ENCODE measurements around the gene NBAS. TPM values are rescaled to one million over a fixed set of nuclear protein-coding genes. Genes with fewer than 3 reads are reported as not detected.
A peak's percentile ranks its signal among the peaks of the same experiment; 100 is the strongest.

The NBAS gene
- total and polyA plus RNA-seq, 7 experiments from 2014 or later: 18.6 to 41.6 (median 32.7) TPM

DNA sequence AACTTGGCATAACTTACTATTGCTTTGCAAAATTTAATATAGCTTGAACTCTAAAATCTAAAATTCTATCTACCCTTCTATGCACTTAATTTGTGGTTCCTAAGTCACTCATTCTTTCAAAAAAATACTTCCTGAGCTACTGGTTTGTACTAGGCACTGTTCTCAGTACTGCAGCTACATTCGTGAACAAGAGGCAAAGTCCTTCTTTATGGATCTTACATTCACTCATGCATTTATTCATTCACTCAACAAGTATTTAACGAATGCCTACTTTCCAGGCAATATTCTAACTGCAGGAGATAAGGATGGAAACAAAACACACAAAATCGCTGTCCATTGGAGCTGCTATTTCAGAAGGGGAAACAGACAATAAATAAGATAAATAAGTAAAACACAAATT is 104.8 kb downstream of the NBAS start:
- Histone ChIP-seq H3K27me3 (ENCODE audit: control insufficient read depth in 2 of 2, insufficient read depth in 2 of 2, low read length in 2 of 2) (no peaks in the 10 kb centered on the region), H3K36me3 (ENCODE audit: control insufficient read depth in 2 of 3, insufficient read depth in 3 of 3, low read length in 3 of 3) (peaks cover 0 to 19% (median 0%) of the 10 kb centered on the region in 3 experiments), H3K27ac (ENCODE audit: low read depth, low read length) (no peak overlapping the region), H3K4me1 (ENCODE audit: control insufficient read depth in 2 of 2, insufficient read depth in 2 of 2, low read length in 2 of 2) (no peaks in the 10 kb centered on the region), H3K9me3 (ENCODE audit: control insufficient read depth in 2 of 3, low read length in 3 of 3) (no peaks in the 10 kb centered on the region), H3K4me3 (ENCODE audit: low read length) (no peak overlapping the region)
- H3K9me3 Mint-ChIP-seq: no peaks in the 10 kb centered on the region
- intact Hi-C loops (cut with micrococcal nuclease): no loop called here
- no peak for ATAC-seq
- no peaks in the 10 kb centered on the region for H3K27me3 Mint-ChIP-seq
- DNase-seq: no peak
- ChIA-PET CTCF (no interaction called here), POLR2A (no interaction called here)
- no peak overlapping the region for H3K27ac Mint-ChIP-seq
- H3K36me3 Mint-ChIP-seq: peaks cover 18 to 60% (median 46%) of the 10 kb centered on the region in 5 donors
- H3K4me3 Mint-ChIP-seq: no peak overlapping the region
- peaks cover 0 to 4% (median 0%) of the 10 kb centered on the region in 7 donors for H3K4me1 Mint-ChIP-seq

GRCh38 chr2:15450808-15451207 is 110.3 kb downstream of the NBAS start:
- DNase-seq (no peak), ATAC-seq (no peak)
- Histone ChIP-seq H3K27me3 (ENCODE audit: control insufficient read depth in 2 of 2, insufficient read depth in 2 of 2, low read length in 2 of 2) (no peaks in the 10 kb centered on the region), H3K4me3 (ENCODE audit: low read length) (no peak overlapping the region), H3K27ac (ENCODE audit: low read depth, low read length) (no peak overlapping the region), H3K4me1 (ENCODE audit: control insufficient read depth in 2 of 2, insufficient read depth in 2 of 2, low read length in 2 of 2) (no peaks in the 10 kb centered on the region), H3K36me3 (ENCODE audit: control insufficient read depth in 2 of 3, insufficient read depth in 3 of 3, low read length in 3 of 3) (peaks cover 0 to 5% (median 5%) of the 10 kb centered on the region in 3 experiments), H3K9me3 (ENCODE audit: control insufficient read depth in 2 of 3, low read length in 3 of 3) (no peaks in the 10 kb centered on the region)
- no peaks in the 10 kb centered on the region for H3K27me3 Mint-ChIP-seq
- CTCF ChIA-PET: no interaction called here
- H3K9me3 Mint-ChIP-seq: peaks cover 0 to 16% (median 5%) of the 10 kb centered on the region in 11 donors
- peaks cover 4 to 52% (median 47%) of the 10 kb centered on the region in 5 donors for H3K36me3 Mint-ChIP-seq
- no peak overlapping the region for H3K27ac Mint-ChIP-seq
- peaks cover 0 to 4% (median 0%) of the 10 kb centered on the region in 7 donors for H3K4me1 Mint-ChIP-seq
- POLR2A ChIA-PET: no interaction called here
- no peak overlapping the region for H3K4me3 Mint-ChIP-seq
- intact Hi-C loops (cut with micrococcal nuclease): no loop called here

- no peaks in the 10 kb centered on the region for H3K4me1 ChIP-seq (ENCODE audit: control insufficient read depth in 2 of 2, insufficient read depth in 2 of 2, low read length in 2 of 2)
- DNase-seq (no peak), ATAC-seq (no peak)
- H3K27ac Mint-ChIP-seq: peak overlapping the region in 1 of 9 donors; percentile 16
- intact Hi-C loops (cut with micrococcal nuclease): no loop called here
- peaks cover 0 to 6% (median 0%) of the 10 kb centered on the region in 3 experiments for H3K36me3 ChIP-seq (ENCODE audit: control insufficient read depth in 2 of 3, insufficient read depth in 3 of 3, low read length in 3 of 3)
- ChIA-PET POLR2A (no interaction called here), CTCF (no interaction called here)
- H3K36me3 Mint-ChIP-seq: peaks cover 4 to 54% (median 50%) of the 10 kb centered on the region in 5 donors
- no peak overlapping the region for H3K4me3 ChIP-seq (ENCODE audit: low read length)
- peaks cover 0 to 4% (median 0%) of the 10 kb centered on the region in 7 donors for H3K4me1 Mint-ChIP-seq
- no peak overlapping the region for H3K27ac ChIP-seq (ENCODE audit: low read depth, low read length)
- no peaks in the 10 kb centered on the region for H3K27me3 Mint-ChIP-seq
- no peaks in the 10 kb centered on the region for H3K27me3 ChIP-seq (ENCODE audit: control insufficient read depth in 2 of 2, insufficient read depth in 2 of 2, low read length in 2 of 2)
- H3K9me3 ChIP-seq (ENCODE audit: control insufficient read depth in 2 of 3, low read length in 3 of 3): no peaks in the 10 kb centered on the region
- H3K9me3 Mint-ChIP-seq: peaks cover 0 to 20% (median 8%) of the 10 kb centered on the region in 11 donors
- H3K4me3 Mint-ChIP-seq: no peak overlapping the region
These were observed 111.4 kb downstream of the NBAS start for GRCh38 chr2:15449556-15450236.

DNA sequence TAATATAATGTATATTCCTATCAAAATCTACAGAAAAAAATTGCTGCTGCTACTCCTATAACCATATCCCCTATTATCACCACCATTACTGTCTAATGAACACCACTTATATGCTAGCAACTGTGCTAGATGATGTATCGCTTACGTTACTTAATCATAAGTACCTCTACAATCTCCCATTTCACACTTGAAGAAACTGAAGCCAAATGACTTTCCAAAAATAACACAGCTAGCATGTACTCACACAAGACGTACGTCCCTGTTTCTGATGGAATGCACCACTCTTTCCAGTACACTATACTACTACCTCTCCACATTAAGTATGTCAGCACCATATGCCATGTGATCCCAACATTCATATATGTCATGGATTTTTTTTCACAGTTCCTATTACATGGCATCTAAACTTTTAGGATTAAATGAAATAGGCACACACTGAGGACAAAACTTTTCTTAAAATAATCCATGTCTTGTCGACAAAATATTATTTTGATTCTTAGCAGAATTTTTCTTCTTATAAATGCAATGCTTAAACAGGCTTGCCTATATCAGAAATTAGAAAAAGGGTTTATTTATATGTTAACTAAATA is 112.8 kb downstream of the NBAS start:
- Histone ChIP-seq H3K36me3 (ENCODE audit: control insufficient read depth in 2 of 3, insufficient read depth in 3 of 3, low read length in 3 of 3) (peaks cover 0 to 6% (median 0%) of the 10 kb centered on the region in 3 experiments), H3K4me1 (ENCODE audit: control insufficient read depth in 2 of 2, insufficient read depth in 2 of 2, low read length in 2 of 2) (no peaks in the 10 kb centered on the region), H3K27ac (ENCODE audit: low read depth, low read length) (no peak overlapping the region), H3K9me3 (ENCODE audit: control insufficient read depth in 2 of 3, low read length in 3 of 3) (no peaks in the 10 kb centered on the region), H3K4me3 (ENCODE audit: low read length) (no peak overlapping the region), H3K27me3 (ENCODE audit: control insufficient read depth in 2 of 2, insufficient read depth in 2 of 2, low read length in 2 of 2) (no peaks in the 10 kb centered on the region)
- intact Hi-C loops (cut with micrococcal nuclease): no loop called here
- no peak for DNase-seq
- H3K4me3 Mint-ChIP-seq: no peak overlapping the region
- H3K27ac Mint-ChIP-seq: no peak overlapping the region
- ChIA-PET CTCF (no interaction called here), POLR2A (no interaction called here)
- H3K27me3 Mint-ChIP-seq: no peaks in the 10 kb centered on the region
- ATAC-seq: no peak
- peaks cover 4 to 50% (median 44%) of the 10 kb centered on the region in 5 donors for H3K36me3 Mint-ChIP-seq
- H3K4me1 Mint-ChIP-seq: peaks cover 0 to 4% (median 0%) of the 10 kb centered on the region in 7 donors
- peaks cover 0 to 20% (median 8%) of the 10 kb centered on the region in 11 donors for H3K9me3 Mint-ChIP-seq

- no peaks in the 10 kb centered on the region for H3K9me3 ChIP-seq (ENCODE audit: control insufficient read depth in 2 of 3, low read length in 3 of 3)
- no peak for DNase-seq
- Mint-ChIP-seq H3K4me3 (no peak overlapping the region), H3K4me1 (peaks cover 0 to 4% (median 0%) of the 10 kb centered on the region in 7 donors), H3K36me3 (peaks cover 0 to 42% (median 35%) of the 10 kb centered on the region in 5 donors), H3K27me3 (no peaks in the 10 kb centered on the region), H3K27ac (peak overlapping the region in 1 of 9 donors; percentile 73), H3K9me3 (peaks cover 0 to 20% (median 8%) of the 10 kb centered on the region in 11 donors)
- no peak for ATAC-seq
- no peak overlapping the region for H3K27ac ChIP-seq (ENCODE audit: low read depth, low read length)
- peaks cover 0 to 6% (median 0%) of the 10 kb centered on the region in 3 experiments for H3K36me3 ChIP-seq (ENCODE audit: control insufficient read depth in 2 of 3, insufficient read depth in 3 of 3, low read length in 3 of 3)
- ChIA-PET CTCF (no interaction called here), POLR2A (no interaction called here)
- intact Hi-C loops (cut with micrococcal nuclease): no loop called here
- H3K27me3 ChIP-seq (ENCODE audit: control insufficient read depth in 2 of 2, insufficient read depth in 2 of 2, low read length in 2 of 2): no peaks in the 10 kb centered on the region
- no peaks in the 10 kb centered on the region for H3K4me1 ChIP-seq (ENCODE audit: control insufficient read depth in 2 of 2, insufficient read depth in 2 of 2, low read length in 2 of 2)
- no peak overlapping the region for H3K4me3 ChIP-seq (ENCODE audit: low read length)
These were observed 113.8 kb downstream of the NBAS start for GRCh38 chr2:15447381-15447780.

- POLR2A ChIA-PET: no interaction called here
- peaks cover 0 to 20% (median 8%) of the 10 kb centered on the region in 11 donors for H3K9me3 Mint-ChIP-seq
- no peaks in the 10 kb centered on the region for H3K27me3 Mint-ChIP-seq
- peak overlapping the region in 1 of 9 donors; percentile 73 for H3K27ac Mint-ChIP-seq
- Histone ChIP-seq H3K4me3 (ENCODE audit: low read length) (no peak overlapping the region), H3K27me3 (ENCODE audit: control insufficient read depth in 2 of 2, insufficient read depth in 2 of 2, low read length in 2 of 2) (no peaks in the 10 kb centered on the region), H3K36me3 (ENCODE audit: control insufficient read depth in 2 of 3, insufficient read depth in 3 of 3, low read length in 3 of 3) (peaks cover 0 to 6% (median 0%) of the 10 kb centered on the region in 3 experiments), H3K9me3 (ENCODE audit: control insufficient read depth in 2 of 3, low read length in 3 of 3) (no peaks in the 10 kb centered on the region), H3K4me1 (ENCODE audit: control insufficient read depth in 2 of 2, insufficient read depth in 2 of 2, low read length in 2 of 2) (no peaks in the 10 kb centered on the region), H3K27ac (ENCODE audit: low read depth, low read length) (no peak overlapping the region)
- intact Hi-C loops (cut with micrococcal nuclease): no loop called here
- H3K4me3 Mint-ChIP-seq: no peak overlapping the region
- H3K4me1 Mint-ChIP-seq: peaks cover 0 to 4% (median 0%) of the 10 kb centered on the region in 7 donors
- CTCF ChIA-PET: no interaction called here
- DNase-seq (no peak), ATAC-seq (no peak)
- H3K36me3 Mint-ChIP-seq: peaks cover 0 to 45% (median 34%) of the 10 kb centered on the region in 5 donors
These were observed 114.2 kb downstream of the NBAS start for GRCh38 chr2:15446961-15447360.
